HG02759 (cell line): ENCODE data around the gene SGTA.
"Not testable (repeated sequence)": the region's sequence is repeated elsewhere in the genome, so short reads cannot be mapped to it uniquely, and the experiment has no call there.

Experiments
- ATAC-seq: cut with Tn5 transposase; IDR thresholded peaks from one replicate; pipeline ENCODE4 v1.9.1; 2021; ENCODE audit warnings: mild to moderate bottlenecking, moderate library complexity; ENCODE audit not compliant: unreplicated experiment

SGTA gene

DNA sequence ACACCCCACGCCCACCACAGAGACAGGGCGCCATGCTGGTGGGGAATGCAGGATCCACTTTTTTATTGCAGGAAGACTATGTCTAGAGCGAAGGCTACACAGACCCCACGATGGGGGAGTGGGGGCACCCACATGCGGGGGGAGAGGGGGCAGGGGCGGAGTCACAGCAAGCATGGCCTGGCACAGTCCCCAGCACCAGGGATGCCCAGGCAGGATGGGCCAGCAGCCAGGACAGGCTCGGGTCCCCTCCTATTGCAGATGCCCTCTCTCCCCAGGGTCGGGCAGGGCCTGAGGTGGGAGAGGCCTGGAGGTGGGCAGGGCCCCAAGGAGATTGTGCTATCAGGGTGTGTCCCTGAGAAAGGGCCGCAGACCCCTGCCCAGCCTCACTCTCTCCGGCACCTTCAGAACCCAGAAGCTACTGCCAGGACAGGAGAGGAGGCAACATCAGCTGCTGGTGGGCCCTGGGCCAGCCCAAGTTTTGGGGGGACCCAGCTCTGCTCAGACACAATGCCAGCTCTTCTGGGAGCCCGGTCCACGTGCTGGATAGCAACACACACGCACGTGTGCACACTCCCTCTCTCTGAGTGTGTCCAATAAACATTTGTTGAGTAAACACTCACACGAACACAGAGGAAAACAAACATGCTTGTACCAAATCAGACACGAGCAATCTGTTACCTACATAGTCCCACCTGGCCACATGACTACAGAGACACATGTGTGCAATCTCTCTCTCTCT is 68.4 kb downstream of the SGTA start:
- no peak for ATAC-seq

DNA sequence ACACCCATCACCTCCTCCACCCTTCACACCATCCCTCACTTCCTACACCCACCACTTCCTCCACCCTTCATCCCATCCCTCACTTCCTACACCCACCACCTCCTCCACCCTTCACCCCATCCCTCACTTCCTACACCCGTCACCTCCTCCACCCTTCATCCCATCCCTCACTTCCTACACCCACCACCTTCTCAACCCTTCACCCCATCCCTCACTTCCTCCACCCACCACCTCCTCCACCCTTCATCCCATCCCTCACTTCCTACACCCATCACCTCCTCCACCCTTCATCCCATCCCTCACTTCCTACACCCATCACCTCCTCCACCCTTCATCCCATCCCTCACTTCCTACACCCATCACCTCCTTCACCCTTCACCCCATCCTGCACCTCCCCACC is 69.0 kb downstream of the SGTA start:
- not testable (repeated sequence) for ATAC-seq

DNA sequence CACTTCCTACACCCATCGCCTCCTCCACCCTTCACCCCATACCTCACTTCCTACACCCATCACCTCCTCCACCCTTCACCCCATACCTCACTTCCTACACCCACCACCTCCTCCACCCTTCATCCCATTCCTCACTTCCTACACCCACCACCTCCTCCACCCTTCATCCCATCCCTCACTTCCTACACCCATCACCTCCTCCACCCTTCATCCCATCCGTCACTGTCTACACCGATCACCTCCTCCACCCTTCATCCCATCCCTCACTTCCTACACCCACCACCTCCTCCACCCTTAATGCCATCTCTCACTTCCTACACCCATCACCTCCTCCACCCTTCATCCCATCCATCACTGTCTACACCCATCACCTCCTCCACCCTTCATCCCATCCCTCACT is 69.9 kb downstream of the SGTA start:
- not testable (repeated sequence) for ATAC-seq

DNA sequence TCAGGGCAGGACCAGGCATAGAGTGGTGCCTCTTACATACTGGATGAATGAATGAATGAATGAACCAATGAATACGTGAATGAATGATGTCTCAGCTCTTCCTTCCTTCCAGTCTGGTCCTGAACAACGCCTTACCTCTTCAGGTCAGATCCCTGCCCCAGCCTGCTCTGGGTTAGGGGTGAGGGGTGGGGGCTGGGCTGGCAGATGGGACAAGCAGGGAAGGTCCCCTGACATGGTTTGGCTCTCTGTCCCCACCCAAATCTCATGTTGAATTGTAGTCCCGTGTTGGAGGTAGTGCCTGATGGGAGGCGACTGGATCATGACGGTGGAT is 71.2 kb downstream of the SGTA start:
- no peak for ATAC-seq

DNA sequence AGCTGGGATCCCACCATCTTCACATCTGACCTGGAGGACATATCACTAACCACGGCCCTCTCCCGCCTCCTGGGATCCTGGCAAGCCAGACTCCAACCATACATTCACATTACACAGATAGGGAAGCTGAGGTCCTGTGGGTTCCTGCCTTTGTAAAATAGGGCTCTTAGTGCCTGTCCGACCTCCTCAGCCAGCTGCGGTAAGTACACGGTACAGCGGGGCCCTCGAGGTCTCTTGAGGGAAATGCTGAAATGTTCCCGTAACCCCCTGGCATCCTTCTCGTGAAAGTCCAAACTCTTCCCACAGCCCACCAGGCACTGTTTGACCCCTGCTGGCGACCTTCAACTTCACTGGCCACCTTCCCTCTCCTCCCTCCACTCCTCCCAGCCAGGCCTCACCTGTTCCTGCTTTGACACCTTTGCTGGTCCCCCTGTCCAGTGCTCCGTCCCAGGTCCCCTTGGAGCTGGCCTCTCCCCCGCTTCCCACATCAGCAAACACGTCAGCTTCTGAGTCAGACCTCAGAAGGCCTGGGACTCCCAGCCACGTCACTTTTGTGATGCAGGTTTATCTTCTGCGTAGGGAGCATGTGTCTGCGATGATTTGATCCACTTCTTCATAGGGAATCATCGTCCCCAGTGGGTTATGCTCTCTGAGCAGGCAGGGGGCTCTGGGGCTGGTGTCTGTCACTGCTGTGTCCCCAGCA is 71.8 kb downstream of the SGTA start:
- ATAC-seq: no peak

DNA sequence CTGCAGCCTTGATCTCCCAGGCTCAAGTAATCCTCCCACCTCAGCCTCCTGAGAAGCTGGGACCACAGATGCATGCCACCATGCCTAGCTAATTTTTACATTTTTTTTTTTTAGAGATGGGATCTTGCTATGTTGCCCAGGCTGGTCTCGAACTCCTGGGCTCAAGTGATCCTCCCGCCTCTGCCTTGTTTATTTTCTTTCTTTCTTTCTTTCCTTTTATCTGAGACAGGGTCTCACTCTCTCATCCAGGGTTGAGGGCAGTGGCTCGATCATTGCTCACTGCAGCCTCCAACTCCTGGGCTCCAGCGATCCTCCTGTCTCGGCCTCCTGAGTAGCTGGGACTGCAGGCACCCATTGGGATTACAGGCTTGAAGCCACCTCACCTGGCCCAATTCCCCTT is 76.8 kb downstream of the SGTA start:
- no peak for ATAC-seq
